Measurements from ENCODE around the gene KRTAP5-1.

Gene KRTAP5-1

DNA sequence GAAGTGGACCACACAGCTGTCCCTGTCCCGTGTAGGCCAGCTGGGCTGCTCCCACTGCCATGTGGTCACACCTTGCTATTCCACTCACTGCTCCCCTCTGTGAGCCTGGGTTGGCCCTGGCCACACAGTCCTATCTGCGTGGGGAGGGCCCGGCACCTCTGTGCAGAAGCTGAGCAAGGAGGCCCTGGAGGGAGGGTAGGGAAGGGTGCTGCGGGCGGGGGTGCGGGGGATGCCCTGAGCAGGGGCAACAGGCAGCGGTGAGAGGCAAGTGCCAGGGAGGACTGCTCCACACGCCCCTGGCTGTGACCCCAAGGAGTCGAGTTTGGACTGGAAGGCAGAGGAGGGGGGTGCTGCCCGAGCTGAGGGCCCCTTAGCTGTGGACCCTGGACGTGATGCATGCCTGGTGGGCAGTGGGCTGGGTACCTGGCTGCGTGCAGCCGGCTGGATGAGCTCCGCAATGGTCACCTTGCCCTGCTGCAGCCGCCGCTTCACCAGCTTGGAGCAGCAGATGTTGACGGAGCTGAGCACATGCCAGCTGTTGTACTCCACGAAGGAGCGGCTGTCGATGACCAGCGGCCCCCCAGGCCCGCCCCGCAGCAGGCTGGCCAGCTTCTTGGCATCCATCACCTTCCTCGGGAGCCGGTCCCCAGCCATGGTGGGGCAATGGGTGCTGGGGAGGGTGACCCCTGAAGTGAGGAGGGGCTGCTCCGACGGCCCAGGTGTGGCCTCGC is 19.7 kb downstream of the KRTAP5-1 start:
- Histone ChIP-seq H3K27ac (no peak overlapping the region), H4K20me1 (ENCODE audit: insufficient read depth) (no peaks in the 10 kb centered on the region), H3K27me3 (ENCODE audit: insufficient read depth, low read depth) (no peaks in the 10 kb centered on the region; the same call in 1 of the 2 replicates), H3K4me2 (no peak overlapping the region), H3K9ac (no peak overlapping the region), H3K79me2 (ENCODE audit: insufficient read depth, low read depth) (no peaks in the 10 kb centered on the region), H3K4me3 (IDR thresholded peaks at IDR 0.05; ENCODE audit: insufficient read depth, low read depth, low read length) (no peak overlapping the region), H3K4me1 (ENCODE audit: low read depth, poor library complexity, severe bottlenecking) (no peaks in the 10 kb centered on the region), H3K36me3 (ENCODE audit: insufficient read depth) (no peaks in the 10 kb centered on the region), H2AFZ (ENCODE audit: low read depth) (no peak overlapping the region)
- TF ChIP-seq, protein P1, sequence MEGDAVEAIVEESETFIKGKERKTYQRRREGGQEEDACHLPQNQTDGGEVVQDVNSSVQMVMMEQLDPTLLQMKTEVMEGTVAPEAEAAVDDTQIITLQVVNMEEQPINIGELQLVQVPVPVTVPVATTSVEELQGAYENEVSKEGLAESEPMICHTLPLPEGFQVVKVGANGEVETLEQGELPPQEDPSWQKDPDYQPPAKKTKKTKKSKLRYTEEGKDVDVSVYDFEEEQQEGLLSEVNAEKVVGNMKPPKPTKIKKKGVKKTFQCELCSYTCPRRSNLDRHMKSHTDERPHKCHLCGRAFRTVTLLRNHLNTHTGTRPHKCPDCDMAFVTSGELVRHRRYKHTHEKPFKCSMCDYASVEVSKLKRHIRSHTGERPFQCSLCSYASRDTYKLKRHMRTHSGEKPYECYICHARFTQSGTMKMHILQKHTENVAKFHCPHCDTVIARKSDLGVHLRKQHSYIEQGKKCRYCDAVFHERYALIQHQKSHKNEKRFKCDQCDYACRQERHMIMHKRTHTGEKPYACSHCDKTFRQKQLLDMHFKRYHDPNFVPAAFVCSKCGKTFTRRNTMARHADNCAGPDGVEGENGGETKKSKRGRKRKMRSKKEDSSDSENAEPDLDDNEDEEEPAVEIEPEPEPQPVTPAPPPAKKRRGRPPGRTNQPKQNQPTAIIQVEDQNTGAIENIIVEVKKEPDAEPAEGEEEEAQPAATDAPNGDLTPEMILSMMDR (conservative IDR thresholded peaks at IDR 0.05; ENCODE audit: low read depth, low read length): no peak

DNA sequence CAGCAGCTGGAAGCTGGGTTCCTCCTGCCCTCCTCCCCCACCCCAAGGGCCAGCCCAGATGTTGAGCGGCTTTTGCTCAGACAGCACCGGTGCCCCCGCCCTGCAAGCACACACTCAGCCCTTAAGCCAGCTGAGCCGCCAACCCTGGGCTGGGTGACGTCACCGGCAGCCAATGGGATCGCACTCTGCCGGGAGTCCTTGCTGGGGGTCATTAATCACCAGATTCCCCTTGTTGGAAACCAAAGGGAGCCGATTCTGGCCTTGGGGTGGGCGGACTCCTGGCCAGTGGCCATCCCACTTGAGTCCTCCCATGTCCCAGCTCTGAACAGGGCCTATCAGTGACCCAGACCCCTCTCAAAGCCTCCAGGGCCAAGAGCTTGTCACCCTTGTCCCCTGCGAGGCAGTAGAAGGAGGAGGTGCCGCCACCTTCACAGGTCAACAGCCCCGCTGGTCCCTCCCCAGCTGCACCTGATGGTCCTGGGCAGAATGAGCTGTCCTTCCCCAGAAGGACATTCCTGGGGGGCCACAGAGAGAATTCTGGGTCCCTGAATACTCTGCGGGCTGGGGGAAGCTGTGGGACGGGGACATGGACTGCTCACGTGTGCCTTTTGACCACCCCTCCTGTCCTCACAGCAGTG is 20.4 kb downstream of the KRTAP5-1 start:
- no peak overlapping the region for H3K27ac ChIP-seq
- no peaks in the 10 kb centered on the region for H3K79me2 ChIP-seq (ENCODE audit: insufficient read depth, low read depth)
- H3K9ac ChIP-seq: no peak overlapping the region
- no peaks in the 10 kb centered on the region for H3K4me1 ChIP-seq (ENCODE audit: low read depth, poor library complexity, severe bottlenecking)
- H3K4me3 ChIP-seq (IDR thresholded peaks at IDR 0.05; ENCODE audit: insufficient read depth, low read depth, low read length): no peak overlapping the region
- H3K36me3 ChIP-seq (ENCODE audit: insufficient read depth): no peaks in the 10 kb centered on the region
- no peaks in the 10 kb centered on the region for H4K20me1 ChIP-seq (ENCODE audit: insufficient read depth)
- TF ChIP-seq, protein P1 (conservative IDR thresholded peaks at IDR 0.05; ENCODE audit: low read depth, low read length): no peak
- no peak overlapping the region for H2AFZ ChIP-seq (ENCODE audit: low read depth)
- H3K27me3 ChIP-seq (ENCODE audit: insufficient read depth, low read depth): no peaks in the 10 kb centered on the region; the same call in 1 of the 2 replicates
- no peak overlapping the region for H3K4me2 ChIP-seq

DNA sequence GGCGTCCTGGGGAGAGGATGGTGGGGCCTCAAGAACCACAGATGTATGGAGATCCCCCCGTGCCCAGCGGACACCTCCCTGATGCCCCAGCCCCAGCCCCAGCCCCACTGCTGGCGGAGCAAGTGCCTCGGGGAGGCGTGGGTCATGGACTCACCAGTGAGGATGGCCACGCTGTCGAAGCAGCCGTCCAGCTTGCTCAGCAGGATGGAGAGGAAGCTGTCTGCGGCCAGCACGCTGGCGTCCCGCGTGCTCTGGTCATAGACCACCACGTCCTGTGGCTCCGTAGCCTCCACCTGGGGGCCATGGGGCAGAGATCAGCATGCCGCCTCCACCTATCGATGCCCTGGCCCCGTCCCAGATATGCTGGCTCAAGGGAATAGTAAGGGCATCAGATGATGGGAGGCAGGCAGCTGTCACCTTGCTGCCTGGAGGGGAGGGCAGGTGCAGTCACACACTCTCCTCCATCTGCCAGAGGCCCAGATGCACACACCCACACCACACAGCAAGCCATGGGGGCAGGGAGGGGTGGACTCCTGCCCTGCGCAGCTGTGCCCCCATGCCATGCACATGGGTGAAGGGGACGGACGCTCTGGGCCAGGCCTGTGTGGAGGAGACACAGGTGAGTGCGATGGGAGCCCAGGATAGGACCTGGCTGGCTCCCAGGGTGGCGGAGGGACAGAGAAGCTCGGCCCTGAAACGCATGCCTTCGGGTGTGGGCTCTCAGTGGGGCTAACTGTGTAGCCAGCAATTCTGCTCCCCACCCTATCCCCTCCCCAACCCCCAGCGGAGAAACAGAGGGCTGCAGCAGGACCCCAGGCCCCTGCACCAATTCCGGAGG is 21.2 kb downstream of the KRTAP5-1 start:
- H3K4me2 ChIP-seq: no peak overlapping the region
- no peaks in the 10 kb centered on the region for H3K79me2 ChIP-seq (ENCODE audit: insufficient read depth, low read depth)
- H3K4me3 ChIP-seq (IDR thresholded peaks at IDR 0.05; ENCODE audit: insufficient read depth, low read depth, low read length): no peak overlapping the region
- TF ChIP-seq, protein P1 (conservative IDR thresholded peaks at IDR 0.05; ENCODE audit: low read depth, low read length): no peak
- H3K27ac ChIP-seq: no peak overlapping the region
- H3K36me3 ChIP-seq (ENCODE audit: insufficient read depth): no peaks in the 10 kb centered on the region
- H2AFZ ChIP-seq (ENCODE audit: low read depth): no peak overlapping the region
- no peaks in the 10 kb centered on the region for H3K4me1 ChIP-seq (ENCODE audit: low read depth, poor library complexity, severe bottlenecking)
- no peak overlapping the region for H3K9ac ChIP-seq
- no peaks in the 10 kb centered on the region for H4K20me1 ChIP-seq (ENCODE audit: insufficient read depth)
- H3K27me3 ChIP-seq (ENCODE audit: insufficient read depth, low read depth): no peaks in the 10 kb centered on the region; the same call in 1 of the 2 replicates

DNA sequence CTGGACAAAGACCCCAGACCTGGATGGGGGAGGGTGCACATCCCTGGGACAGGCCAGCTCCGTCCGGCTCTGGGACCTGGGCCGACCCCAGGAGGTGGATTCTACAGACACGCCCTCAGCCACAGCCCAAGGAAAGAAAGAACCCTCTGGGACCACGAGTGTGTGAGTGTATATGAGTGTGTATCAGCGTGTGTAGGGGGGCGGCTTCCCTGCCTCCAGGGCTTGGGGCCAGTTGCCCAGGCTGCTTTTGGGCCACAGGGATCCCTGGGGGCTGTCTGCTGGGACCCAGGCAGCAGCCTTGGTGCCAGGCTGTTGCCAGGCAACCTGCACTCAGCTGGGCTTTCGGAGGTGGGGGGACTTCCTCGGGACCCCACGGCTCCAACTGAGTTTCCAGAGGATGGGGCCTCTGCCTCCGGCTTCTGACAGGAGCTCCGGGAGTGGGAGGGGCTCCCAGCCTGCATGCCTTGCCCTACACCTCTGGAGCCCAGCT is 21.9 kb downstream of the KRTAP5-1 start:
- H3K27me3 ChIP-seq (ENCODE audit: insufficient read depth, low read depth): no peaks in the 10 kb centered on the region; the same call in 1 of the 2 replicates
- H3K4me1 ChIP-seq (ENCODE audit: low read depth, poor library complexity, severe bottlenecking): no peaks in the 10 kb centered on the region
- H3K9ac ChIP-seq: no peak overlapping the region
- H3K4me3 ChIP-seq (IDR thresholded peaks at IDR 0.05; ENCODE audit: insufficient read depth, low read depth, low read length): no peak overlapping the region
- H3K36me3 ChIP-seq (ENCODE audit: insufficient read depth): no peaks in the 10 kb centered on the region
- no peak overlapping the region for H3K27ac ChIP-seq
- no peak overlapping the region for H3K4me2 ChIP-seq
- no peaks in the 10 kb centered on the region for H4K20me1 ChIP-seq (ENCODE audit: insufficient read depth)
- H3K79me2 ChIP-seq (ENCODE audit: insufficient read depth, low read depth): no peaks in the 10 kb centered on the region
- H2AFZ ChIP-seq (ENCODE audit: low read depth): no peak overlapping the region
- TF ChIP-seq, protein P1 (conservative IDR thresholded peaks at IDR 0.05; ENCODE audit: low read depth, low read length): no peak
